GM23338 (cell line): ENCODE measurements around the gene PTPRE. TPM values are rescaled to one million over a fixed set of nuclear protein-coding genes. Genes with fewer than 3 reads are reported as not detected.

ENCODE experiments used
- ATAC-seq: fragments of 200-7000 bp; cut with Tn5 transposase; 3 replicates; pipeline ENCODE4 v1.9.1; 2020
- DNase-seq: peaks from one replicate; pipeline ENCODE4 v3.0.0-alpha.2; 2015; ENCODE audit warnings: low spot score
- H2AFZ ChIP-seq: fragments of 200-600 bp; sonication (generic); 2 replicates; pipeline ENCODE4 v1.8.0; 2016; ENCODE audit warnings: antibody characterized with exemption, mild to moderate bottlenecking, moderate library complexity
- H3F3A ChIP-seq: fragments of 200-600 bp; sonication (generic); replicated peaks from 2 replicates; pipeline ENCODE4 v1.8.0; 2017; ENCODE audit warnings: antibody characterized with exemption, mixed run types, low read depth
- H3K27ac ChIP-seq: fragments of 200-600 bp; sonication (generic); 2 replicates; pipeline ENCODE4 v1.6.1; 2016; ENCODE audit warnings: low read depth
- H3K27me3 ChIP-seq: fragments of 200-600 bp; sonication (generic); 2 replicates; pipeline ENCODE4 v1.8.0; 2016; ENCODE audit warnings: mild to moderate bottlenecking, mixed run types, moderate library complexity; ENCODE audit not compliant: insufficient read depth
- H3K36me3 ChIP-seq: fragments of 200-600 bp; sonication (generic); 2 replicates; pipeline ENCODE4 v1.8.0; 2016; ENCODE audit warnings: mild to moderate bottlenecking; ENCODE audit not compliant: insufficient read depth
- H3K4me1 ChIP-seq: fragments of 200-600 bp; sonication (generic); 2 replicates; pipeline ENCODE4 v1.8.0; 2016; ENCODE audit warnings: mild to moderate bottlenecking, moderate library complexity; ENCODE audit not compliant: insufficient read depth
- H3K4me2 ChIP-seq: fragments of 200-600 bp; sonication (generic); 2 replicates; pipeline ENCODE4 v1.7.1; 2017; ENCODE audit warnings: mixed run types
- H3K4me3 ChIP-seq: fragments of 200-600 bp; sonication (generic); 2 replicates; pipeline ENCODE4 v1.6.1; 2016; ENCODE audit warnings: mixed run types
- H3K79me2 ChIP-seq: fragments of 200-600 bp; sonication (generic); replicated peaks from 2 replicates; pipeline ENCODE4 v1.8.0; 2017; ENCODE audit warnings: mild to moderate bottlenecking; ENCODE audit not compliant: insufficient read depth
- H3K9me2 ChIP-seq: fragments of 200-600 bp; sonication (generic); 2 replicates; pipeline ENCODE4 v1.8.0; 2017; ENCODE audit not compliant: insufficient read depth
- H4K20me1 ChIP-seq: fragments of 200-600 bp; sonication (generic); replicated peaks from 2 replicates; pipeline ENCODE4 v1.8.0; 2017; ENCODE audit warnings: mild to moderate bottlenecking; ENCODE audit not compliant: insufficient read depth
- H3K27ac Mint-ChIP-seq: 2 replicates; pipeline ENCODE4 v1.8.0; 2020; ENCODE audit warnings: inconsistent platforms, mild to moderate bottlenecking, moderate library complexity, mixed read lengths
- H3K27me3 Mint-ChIP-seq: 3 replicates; pipeline ENCODE4 v1.8.0; 2022; ENCODE audit warnings: low read depth, mild to moderate bottlenecking, moderate library complexity, mixed read lengths, inconsistent platforms; ENCODE audit not compliant: insufficient read depth, poor library complexity
- H3K36me3 Mint-ChIP-seq: 3 replicates; pipeline ENCODE4 v1.8.0; 2021; ENCODE audit warnings: low read depth, mild to moderate bottlenecking, inconsistent platforms, moderate library complexity, mixed read lengths
- H3K4me1 Mint-ChIP-seq: 3 replicates; pipeline ENCODE4 v1.8.0; 2020; ENCODE audit warnings: mild to moderate bottlenecking, inconsistent platforms, mixed read lengths
- H3K4me3 Mint-ChIP-seq: 3 replicates; pipeline ENCODE4 v1.8.0; 2021; ENCODE audit warnings: moderate library complexity, mild to moderate bottlenecking, inconsistent platforms, mixed read lengths
- H3K9me3 Mint-ChIP-seq: 3 replicates; pipeline ENCODE4 v1.8.0; 2020; ENCODE audit warnings: moderate library complexity, mild to moderate bottlenecking, inconsistent platforms, mixed read lengths
- CREB1 ChIP-seq: fragments of 250-450 bp; sonication (Bioruptor Pico); IDR thresholded peaks from 2 replicates; pipeline ENCODE4 v1.5.0; 2020; ENCODE audit warnings: low read depth, mild to moderate bottlenecking, moderate library complexity
- CTCF ChIP-seq, 2 experiments: fragments of 200-600 bp in 1 of 2; sonication (generic) in 1 of 2; conservative IDR thresholded peaks; 2 replicates each; pipeline versions ENCODE4 v1.5.1 to v1.6.1; 2016 to 2017; ENCODE audit warnings: antibody characterized with exemption in 2 of 2, low read depth in 2 of 2, mild to moderate bottlenecking in 2 of 2, moderate library complexity in 1 of 2
- EZH2phosphoT487 ChIP-seq: fragments of 200-600 bp; sonication (generic); IDR thresholded peaks from one replicate; pipeline ENCODE4 v1.8.1; 2018; ENCODE audit warnings: antibody characterized with exemption; ENCODE audit not compliant: unreplicated experiment
- NANOG ChIP-seq: IDR thresholded peaks from 2 replicates; pipeline ENCODE4 v1.6.1; 2016; ENCODE audit warnings: antibody characterized with exemption, borderline replicate concordance
- POLR2AphosphoS5 ChIP-seq: IDR thresholded peaks from 2 replicates; pipeline ENCODE4 v1.6.1; 2016; ENCODE audit warnings: antibody characterized with exemption, low read depth
- REST ChIP-seq: IDR thresholded peaks from one replicate; pipeline ENCODE4 v1.6.1; 2018; ENCODE audit warnings: antibody characterized with exemption; ENCODE audit not compliant: unreplicated experiment
- STAT1 ChIP-seq: IDR thresholded peaks from one replicate; pipeline ENCODE4 v1.6.1; 2016; ENCODE audit warnings: antibody characterized with exemption; ENCODE audit not compliant: unreplicated experiment
- ZNF114 ChIP-seq: fragments of 250-450 bp; sonication (Bioruptor Pico); IDR thresholded peaks from 2 replicates; pipeline ENCODE4 v1.5.0; 2020; ENCODE audit warnings: mild to moderate bottlenecking, moderate library complexity
- ZNF331 ChIP-seq: fragments of 250-450 bp; sonication (Bioruptor Pico); IDR thresholded peaks from 2 replicates; pipeline ENCODE4 v1.5.0; 2020; ENCODE audit warnings: low read depth, mild to moderate bottlenecking, moderate library complexity
- polyA plus RNA-seq: library from polyadenylated mRNA; unstranded; fragments of >200 nt; fragmentation: Nextera tagmentation; extraction: Ambion mirVana; gene quantifications from 2 replicates; pipeline ENCODE4 v1.2.1, GENCODE V29; 2016
- total RNA-seq: library from RNA; depleted of rRNA; stranded (reverse); fragments of >200 nt; shearing (Covaris generic); gene quantifications from 2 replicates; pipeline ENCODE4 v1.2.3, GENCODE V29; 2014

The PTPRE gene
- total and polyA plus RNA-seq, 2 experiments from 2014 or later = 0.34 to 0.42 TPM

- TF ChIP-seq CTCF (conservative IDR thresholded peaks at IDR 0.05; ENCODE audit: low read depth in 2 of 2) (no peak), NANOG (no peak), STAT1 (no peak), CREB1 (CRISPR knock-in tag) (no peak)
These were observed 167.0 kb downstream of the PTPRE start (continued) for GRCh38 chr10:128073890-128074289.

- no peaks in the 10 kb centered on the region for H3K36me3 Mint-ChIP-seq
- H3K4me1 Mint-ChIP-seq = peaks cover 11% of the 10 kb centered on the region; the same call in 2 of the 3 replicates
- Histone ChIP-seq H3K36me3 (no peaks in the 10 kb centered on the region), H4K20me1 (no peaks in the 10 kb centered on the region), H3K4me3 (no peak overlapping the region), H3K4me1 (no peaks in the 10 kb centered on the region), H3K79me2 (no peaks in the 10 kb centered on the region), H3K27me3 (no peaks in the 10 kb centered on the region), H3K27ac (no peak overlapping the region), H3F3A (no peaks in the 10 kb centered on the region), H3K9me2 (no peaks in the 10 kb centered on the region), H2AFZ (no peak overlapping the region), H3K4me2 (no peak overlapping the region)
- ATAC-seq (no peak), DNase-seq (no peak)
- no peak overlapping the region for H3K27ac Mint-ChIP-seq
- peaks cover 4% of the 10 kb centered on the region for H3K27me3 Mint-ChIP-seq
- H3K4me3 Mint-ChIP-seq = no peak overlapping the region
- TF ChIP-seq ZNF331 (CRISPR knock-in tag) (no peak), EZH2phosphoT487 (no peak), POLR2AphosphoS5 (no peak), ZNF114 (no peak), CREB1 (CRISPR knock-in tag) (no peak), REST (no peak), STAT1 (no peak)
- H3K9me3 Mint-ChIP-seq = no peaks in the 10 kb centered on the region
These were observed 167.7 kb downstream of the PTPRE start for GRCh38 chr10:128074589-128074988.
